ENCODE results near the gene MCCD1.
A peak's percentile ranks its signal among the peaks of the same experiment; 100 is the strongest.
"Not testable (repeated sequence)": the region's sequence is repeated elsewhere in the genome, so short reads cannot be mapped to it uniquely, and the experiment has no call there.

MCCD1 gene, protein sequence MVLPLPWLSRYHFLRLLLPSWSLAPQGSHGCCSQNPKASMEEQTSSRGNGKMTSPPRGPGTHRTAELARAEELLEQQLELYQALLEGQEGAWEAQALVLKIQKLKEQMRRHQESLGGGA

DNA sequence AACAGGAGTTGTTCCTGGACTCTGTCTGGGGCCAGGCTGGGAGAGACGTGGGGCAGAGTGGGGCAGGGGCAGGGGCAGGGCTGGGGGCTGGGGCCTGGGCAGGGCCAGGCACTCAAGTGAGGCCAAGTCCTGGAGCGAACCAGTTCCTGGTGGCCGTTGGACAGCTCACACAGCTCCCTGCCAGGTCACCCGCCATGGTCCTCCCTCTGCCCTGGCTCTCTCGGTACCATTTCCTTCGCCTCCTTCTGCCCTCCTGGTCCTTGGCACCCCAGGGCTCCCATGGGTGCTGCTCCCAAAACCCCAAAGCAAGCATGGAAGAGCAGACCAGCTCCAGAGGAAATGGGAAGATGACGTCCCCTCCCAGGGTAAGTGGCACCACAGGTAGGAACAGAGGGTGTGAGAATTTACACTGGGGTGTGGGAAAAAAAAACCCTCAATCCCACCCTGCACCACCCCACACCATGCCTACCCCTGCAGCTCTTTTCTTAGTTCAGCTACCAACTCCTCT, at the start of gene MCCD1:
Gene MCCD1, plus strand, starts transcription at position 142 of the 508 bp plus-strand sequence. Its CDS starts 53 bp downstream, at position 195.
- DNase-seq (ENCODE audit: low read depth, low spot score), result no peak

DNA sequence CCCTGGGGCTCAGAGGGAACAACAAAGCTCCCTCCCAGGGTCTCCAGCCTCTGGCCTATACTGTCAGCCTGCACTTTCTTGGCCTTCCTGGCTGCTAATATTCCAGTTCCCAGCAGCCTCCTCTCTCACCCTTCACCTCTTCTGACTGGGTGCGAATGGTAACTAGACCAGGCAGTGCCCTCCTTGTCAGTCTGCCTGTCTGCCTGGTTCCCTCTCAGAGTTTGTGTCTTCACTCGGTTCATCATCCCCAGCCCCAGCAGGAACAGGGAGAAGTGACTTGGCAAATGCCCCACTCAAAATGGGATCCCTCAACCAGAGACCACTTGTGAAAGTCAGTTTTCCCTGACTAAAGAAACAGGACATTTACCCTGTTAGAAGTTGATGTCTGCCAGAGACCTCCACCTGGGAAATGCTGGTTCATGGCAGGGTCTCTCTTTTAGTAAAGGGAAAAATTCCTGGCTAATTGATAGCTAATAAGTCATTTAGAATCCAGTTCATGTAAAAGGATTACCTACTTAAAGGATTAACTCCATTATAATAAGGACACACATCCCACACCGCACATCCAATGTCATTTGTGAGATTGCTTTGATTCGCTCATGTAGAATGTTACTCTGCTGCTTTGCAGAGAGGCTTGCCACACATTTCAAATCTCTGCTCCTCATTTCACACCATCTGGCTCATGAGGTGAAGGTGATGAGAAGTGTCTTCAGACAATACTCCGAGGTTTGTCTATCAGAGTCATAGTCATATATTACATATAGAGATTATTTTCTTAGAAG, 49.4 kb upstream of the MCCD1 start:
- DNase-seq (ENCODE audit: low read depth, low spot score), result no peak

DNA sequence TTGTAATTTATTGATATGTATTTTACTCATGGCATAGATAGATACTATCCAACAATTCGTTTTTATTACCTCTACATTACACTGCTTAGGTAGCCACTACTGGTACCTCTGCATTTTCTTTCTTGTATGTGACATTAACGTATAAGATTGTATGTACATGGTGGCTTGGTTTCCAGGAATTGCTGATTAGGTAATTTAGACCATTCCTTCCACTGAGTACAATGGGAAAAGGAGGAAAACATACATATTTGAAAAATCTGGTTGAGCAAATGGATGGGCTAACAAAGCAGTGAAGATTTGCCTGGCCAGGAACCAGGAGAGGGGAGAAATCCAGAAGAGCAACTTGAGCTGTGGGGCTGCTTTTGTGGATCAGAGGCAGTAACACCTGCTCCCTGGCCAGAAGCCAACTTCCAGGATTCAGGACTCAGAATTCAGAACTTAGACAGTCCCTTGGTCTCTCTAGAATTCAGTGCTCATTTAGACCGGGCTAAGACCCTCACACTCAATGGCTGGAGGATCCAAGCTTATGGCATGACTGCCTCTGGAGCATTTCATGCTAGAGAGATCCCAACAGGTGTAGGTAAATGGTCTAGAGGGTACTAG, 48.7 kb upstream of the MCCD1 start:
- no peak for DNase-seq (ENCODE audit: low read depth, low spot score)

DNA sequence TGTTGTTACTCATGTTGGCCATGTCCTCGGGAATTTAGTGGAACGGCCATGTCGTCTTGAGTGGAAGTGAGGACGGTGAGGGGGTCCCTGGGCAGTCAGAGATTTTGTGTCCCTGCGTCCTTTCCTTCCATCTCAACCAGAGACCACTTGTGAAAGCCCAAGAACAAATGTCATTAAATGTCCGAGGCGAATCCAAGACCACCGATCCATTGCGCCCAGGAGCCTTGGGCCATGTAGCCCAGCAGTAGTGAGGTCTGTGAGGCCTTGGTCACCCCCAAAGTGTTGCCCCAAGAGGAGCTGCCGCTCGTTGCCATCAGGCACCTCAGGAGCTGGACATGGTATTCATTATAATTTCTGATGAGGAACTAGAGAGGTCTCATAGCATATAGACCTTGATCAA, 48.2 kb upstream of the MCCD1 start:
- no peak for DNase-seq (ENCODE audit: low read depth, low spot score)

DNA sequence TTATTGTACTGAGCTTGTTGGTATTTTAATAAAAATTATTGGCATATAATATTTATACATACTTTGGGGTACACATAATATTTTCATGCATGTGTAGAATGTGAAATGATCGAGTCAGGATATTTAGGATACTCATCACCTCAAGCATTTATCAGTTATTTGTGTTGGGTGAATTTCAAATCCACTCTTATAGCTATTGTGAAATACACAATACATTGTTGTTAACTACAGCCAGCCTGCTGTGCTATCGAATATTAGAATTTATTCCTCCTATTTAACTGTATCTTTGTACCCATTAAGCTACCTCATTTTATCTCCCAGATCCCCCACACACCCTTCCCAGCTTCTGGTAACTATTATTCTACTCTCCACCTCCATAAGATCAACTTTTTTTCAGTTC, 45.4 kb upstream of the MCCD1 start:
- DNase-seq (ENCODE audit: low read depth, low spot score), result no peak

DNA sequence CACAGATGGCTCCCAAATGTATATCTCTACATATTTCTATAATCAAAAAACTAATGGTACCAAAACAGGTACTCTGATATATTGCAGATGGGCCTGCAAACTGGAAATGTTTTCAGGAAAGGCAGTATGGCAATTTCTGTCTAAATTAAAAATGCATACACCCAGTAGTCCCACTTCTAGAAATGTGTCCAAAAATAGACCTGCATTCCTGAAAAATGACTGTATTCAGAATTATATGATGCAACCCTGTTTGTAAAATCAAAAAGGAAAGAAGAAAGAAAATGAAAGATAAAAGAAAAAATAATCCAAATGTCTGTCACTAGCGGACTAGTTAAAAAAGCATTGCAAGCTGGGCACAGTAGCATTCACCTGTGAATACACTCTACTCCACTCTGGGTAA, 43.7 kb upstream of the MCCD1 start:
- no peak for DNase-seq (ENCODE audit: low read depth, low spot score)

DNA sequence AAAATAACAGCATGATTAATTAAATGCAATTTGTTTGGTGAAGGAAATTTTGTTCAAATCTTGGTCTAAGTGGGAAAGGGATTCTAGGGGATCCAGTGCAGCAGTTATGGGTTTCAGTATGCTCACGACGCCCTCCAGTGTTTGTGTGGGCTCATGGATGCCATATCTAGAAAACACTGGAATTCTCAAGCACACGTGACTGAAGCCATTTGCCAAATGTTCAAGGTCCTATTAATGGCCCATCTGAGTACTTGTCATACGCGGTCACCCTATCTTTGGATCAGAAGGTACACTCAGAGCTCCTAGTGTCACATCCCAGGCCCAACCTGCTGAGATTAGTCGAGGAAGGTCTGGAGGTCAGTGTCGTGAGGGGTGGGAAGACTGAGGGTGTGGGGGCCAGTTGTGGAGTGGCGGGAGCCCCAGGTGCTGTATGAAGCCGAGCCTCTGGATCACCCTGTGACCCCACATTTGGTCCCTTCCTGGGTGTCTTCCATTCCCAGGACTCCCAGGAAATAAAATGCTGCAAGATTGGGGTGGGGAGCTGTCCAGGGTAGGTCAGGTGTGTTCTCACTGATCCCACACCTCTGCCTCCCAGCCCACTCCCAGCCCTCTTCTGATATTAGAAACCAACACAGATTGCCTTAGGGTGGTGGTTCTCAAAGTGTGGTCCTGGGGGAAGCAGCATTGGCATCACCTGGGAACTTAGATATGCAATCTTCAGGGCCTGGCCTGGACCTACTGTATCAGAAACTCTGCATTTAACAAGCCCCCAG, 42.5 kb upstream of the MCCD1 start:
- DNase-seq (ENCODE audit: low read depth, low spot score), result not testable (repeated sequence)

DNA sequence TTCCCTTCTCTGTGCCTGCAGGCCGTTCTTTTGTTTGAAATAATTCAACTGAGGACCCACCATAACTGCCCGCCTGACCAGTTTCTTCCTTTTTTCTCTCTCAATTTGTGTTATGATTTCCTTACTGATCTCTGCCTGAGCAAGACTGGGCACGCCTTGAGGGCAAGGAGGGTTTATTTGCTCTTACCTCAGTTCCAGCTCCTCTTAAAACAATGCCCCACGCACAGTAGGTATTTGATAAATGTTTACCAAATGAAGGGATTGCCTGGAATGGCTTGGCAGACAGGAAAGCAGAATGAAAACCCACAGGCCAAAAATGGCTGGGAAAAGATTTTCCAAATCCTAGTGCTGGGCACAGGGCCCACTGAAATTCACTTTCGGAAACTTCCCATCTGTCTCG, 41.1 kb upstream of the MCCD1 start:
- DNase-seq (ENCODE audit: low read depth, low spot score), result not testable (repeated sequence)

DNA sequence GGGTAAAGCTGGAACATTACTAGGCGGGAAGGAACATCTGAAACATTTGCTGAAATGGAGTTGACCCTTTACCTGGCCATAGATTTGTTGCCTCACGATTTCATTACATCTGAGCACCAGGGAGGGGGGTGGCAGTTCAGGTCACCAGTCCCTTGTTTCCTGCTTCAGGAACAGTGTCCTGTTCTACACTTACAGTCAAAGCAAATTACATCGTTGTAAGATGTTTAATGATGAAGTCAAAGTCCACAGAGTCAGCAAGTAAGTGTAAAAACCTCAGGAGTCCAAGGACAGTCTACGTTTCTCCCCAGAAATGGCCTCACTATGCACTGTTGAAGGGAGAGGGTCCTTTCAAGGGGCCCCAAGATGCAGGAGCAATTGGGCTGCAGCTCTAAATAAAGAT, 39.7 kb upstream of the MCCD1 start:
- no peak for DNase-seq (ENCODE audit: low read depth, low spot score)

DNA sequence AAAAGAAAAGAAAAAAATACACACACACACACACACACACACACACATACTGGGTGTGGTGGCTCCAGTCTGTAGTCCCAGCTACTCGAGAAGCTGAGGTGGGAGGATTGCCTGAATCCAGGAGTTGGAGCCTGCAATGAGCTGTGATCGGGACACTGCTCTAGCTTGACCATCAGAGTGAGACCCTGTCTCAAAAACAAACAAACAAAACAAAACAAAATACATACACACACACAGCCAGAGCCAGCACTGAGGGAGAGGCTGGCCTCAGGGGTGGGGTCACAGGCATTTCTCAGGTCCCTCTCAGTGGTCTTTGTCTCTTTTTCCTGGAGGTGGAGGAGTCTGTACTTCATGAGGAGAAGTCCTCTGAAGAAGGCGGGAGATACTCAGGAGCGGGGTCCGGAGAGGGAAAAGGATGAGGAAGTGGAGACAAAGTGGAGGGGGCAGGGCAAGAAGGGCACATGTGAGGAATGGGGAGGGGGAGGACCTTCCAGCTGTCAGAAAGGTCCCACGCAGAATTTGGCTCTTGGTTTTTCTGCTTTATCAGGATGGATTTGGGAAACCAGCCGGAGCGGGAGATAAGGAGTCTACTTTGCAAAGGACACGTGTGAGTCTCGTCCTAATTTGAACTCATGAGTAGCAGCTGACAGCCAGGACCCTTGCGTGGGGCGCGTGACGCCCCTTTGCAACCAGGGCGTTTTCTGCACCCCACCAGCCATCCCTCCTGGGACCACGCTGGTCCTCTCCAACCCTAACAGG, 38.5 kb upstream of the MCCD1 start:
- DNase-seq (ENCODE audit: low read depth, low spot score), result no peak

DNA sequence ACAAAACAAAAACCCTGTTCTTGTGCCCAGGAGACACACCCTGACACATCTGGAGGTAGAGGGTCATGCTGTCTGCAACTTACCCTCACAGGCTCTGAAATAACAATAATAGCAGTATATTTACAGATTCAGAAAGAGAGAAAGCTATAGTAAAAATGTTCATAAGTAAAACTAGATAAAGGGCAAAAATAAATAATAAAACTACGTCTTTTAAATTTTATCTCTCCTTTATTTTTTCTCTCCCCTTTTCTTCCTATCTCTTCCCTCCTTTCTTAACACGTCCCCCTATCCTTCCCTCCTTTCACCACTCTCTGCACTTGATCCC, 35.2 kb upstream of the MCCD1 start:
- not testable (repeated sequence) for DNase-seq (ENCODE audit: low read depth, low spot score)

DNA sequence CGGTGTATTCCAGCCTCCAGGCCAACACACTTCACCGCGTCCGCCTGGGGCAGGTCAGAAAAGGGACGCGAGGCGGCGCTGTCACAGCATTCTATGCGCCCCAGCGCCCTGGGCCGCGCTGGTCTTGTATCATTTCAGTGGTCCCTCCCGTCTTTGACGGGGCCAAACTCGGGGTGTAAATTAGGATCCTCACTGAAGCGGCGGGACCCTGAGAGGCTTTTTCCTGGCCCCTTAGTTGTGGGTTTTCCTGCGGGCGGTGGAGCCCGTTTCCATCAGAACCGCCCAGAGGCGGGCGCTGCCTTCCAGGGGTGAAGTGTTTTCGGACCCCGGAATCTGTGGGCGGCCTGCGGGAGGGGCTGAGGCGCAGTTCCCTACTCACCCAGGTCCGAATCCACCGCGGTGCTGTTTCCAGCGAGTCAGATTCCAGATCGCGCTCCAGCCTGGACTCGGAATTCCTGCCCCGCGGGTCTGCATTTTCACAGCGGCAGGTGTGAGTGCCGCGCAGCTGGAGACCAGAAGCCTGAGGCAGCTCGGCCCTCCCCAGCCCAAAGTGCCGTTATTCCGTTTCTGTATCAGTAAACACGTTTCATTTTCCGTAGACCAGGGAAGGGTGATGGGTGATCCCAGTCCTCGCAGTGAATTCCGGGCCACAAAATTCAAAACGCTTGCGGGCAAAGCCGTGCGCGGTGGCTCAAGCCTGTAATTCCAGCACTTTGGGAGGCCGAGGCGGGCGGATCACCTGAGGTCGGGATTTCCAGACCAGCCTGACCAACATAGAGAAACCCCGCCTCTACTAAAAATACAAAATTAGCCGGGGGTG, 34.7 kb upstream of the MCCD1 start:
- DNase-seq (ENCODE audit: low read depth, low spot score), result no peak

DNA sequence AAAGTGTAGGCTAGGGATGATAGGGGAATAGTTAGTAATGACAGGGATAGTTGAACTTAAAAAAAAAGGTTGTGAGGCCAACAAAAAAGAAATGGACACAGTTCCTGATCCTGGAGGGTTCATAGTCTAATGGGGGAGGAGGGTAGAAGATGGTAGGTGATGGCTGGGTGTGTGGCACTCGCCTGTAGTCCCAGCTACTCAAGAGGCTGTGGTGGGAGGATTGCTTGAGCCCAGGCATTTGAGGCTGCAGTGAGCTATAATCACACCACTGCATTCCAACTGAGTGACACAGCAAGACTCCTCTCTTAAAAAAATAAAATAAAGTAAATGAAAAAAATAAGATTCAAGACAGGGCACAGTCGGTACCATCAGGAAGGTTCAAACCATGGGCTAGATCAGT, 33.2 kb upstream of the MCCD1 start:
- no peak for DNase-seq (ENCODE audit: low read depth, low spot score)

DNA sequence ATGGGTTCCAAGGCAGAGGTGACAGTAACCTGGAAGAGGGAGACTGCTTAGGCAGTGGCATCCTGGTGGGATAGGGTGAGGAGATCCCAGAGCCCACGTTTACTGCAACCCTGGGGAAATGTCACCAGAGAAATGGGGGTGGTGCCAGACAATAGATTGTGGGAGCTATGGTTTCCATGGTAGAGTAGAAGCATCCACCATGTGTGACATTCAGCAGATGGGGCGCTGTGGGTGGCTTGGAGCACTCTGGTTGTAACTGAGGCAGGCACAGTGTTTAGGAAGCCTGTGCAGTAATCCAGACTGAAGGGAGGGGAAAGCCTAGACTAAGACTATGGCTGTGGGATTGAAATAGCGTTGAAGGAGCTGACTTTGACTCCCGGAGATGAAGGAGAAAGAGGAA, 31.9 kb upstream of the MCCD1 start:
- not testable (repeated sequence) for DNase-seq (ENCODE audit: low read depth, low spot score)

DNA sequence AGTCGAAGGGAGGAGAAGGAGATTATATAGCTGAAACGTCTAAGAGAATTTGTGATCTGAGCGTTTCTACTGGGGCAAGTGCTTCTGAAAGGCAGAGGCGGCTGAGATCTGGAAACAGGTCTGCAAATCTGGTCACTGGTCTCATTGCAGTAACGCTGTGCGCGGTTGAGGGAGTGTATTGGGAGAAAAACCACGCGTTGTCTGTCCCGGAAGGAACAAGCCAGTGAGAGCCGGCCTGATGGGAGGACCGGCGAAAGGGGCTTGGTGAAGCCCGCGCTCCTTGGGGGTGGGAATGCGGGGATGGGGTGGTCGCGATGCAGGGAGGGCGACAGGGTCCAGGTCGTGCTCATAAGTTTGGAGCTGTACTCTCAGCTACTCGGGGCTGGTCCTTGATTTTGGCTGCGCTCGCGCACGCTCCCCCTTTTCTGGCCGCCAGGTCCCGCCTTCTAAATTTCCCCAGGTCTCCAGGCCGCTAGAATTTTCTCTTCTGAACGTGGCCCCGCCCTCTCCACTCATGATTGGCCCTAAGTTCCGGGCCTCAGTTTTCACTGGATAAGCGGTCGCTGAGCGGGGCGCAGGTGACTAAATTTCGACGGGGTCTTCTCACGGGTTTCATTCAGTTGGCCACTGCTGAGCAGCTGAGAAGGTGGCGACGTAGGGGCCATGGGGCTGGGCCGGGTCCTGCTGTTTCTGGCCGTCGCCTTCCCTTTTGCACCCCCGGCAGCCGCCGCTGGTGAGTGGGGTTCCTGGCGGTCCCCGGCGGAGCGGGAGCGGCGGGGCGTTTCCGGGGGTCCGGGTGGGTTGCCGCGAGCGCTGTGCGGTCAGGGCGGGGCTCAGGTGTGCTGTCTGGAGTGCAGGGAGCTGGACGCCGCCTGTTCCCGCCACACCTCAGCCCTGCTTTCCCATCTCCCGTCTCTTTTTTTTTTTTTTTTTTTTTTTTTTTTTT, 31.0 kb upstream of the MCCD1 start, which contains the start of gene MICB:
Gene MICB, plus strand, starts transcription at position 615 of the 946 bp plus-strand sequence. Its CDS starts 49 bp downstream, at position 664.
- DNase-seq (ENCODE audit: low read depth, low spot score), result peak; percentile 89

DNA sequence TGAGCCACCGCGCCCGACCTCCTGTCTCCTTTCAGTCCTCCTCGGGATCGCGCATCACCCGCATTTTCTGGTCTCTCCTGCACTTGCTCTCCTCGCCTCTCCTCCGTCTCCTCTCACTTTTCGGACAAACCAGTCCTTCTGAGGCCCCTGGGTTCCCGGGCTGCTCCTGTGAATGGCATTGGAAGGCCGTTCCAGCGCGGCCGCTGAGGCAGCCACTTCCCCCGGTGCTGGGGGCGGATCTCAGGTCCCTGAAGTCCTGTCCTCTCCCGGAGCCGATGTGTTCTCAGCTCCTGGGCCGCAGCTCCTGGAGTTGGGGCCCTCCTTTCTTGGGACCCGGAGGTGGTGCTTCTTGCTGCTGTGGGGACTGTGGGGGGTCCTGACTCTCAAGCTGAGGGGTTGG, 30.0 kb upstream of the MCCD1 start:
- DNase-seq (ENCODE audit: low read depth, low spot score), result no peak

DNA sequence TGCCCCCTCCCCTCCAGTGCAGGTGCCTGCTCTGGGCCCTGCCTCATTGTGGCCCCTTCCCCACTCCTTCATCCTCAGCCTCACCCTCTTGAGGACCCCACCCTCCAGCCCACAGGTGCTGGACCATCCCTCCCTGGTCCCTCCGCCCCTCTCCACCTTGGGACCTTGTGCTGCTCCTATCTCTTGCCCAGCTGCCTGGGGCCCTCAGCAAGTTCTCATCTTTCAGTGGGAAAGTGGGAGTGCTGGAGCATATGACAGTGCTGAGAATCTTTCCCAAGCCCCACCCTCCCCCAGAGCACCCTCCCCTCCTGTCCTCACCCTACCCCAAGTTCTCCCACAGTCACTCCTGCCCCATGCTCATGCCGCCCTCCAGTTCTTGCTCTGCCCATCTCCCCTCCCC, 29.1 kb upstream of the MCCD1 start:
- DNase-seq (ENCODE audit: low read depth, low spot score), result not testable (repeated sequence)

DNA sequence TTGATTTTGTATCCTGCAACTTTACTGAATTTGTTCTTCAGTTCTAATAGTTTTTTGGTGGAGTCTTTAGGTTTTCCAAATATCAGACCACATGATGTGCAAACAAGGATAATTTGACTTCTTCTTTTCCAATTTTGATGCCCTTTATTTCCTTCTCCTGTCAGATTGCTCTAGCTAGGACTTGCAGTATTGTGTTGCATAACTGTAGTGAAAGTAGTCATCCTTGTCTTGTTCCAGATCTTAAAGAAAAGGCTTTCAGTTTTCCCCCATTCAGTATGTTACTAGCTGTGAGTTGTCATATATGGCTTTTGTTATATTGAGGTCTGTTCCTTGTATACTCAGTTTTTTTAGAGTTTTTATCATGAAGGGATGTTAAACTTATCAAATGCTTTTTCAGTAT, 26.2 kb upstream of the MCCD1 start:
- no peak for DNase-seq (ENCODE audit: low read depth, low spot score)

DNA sequence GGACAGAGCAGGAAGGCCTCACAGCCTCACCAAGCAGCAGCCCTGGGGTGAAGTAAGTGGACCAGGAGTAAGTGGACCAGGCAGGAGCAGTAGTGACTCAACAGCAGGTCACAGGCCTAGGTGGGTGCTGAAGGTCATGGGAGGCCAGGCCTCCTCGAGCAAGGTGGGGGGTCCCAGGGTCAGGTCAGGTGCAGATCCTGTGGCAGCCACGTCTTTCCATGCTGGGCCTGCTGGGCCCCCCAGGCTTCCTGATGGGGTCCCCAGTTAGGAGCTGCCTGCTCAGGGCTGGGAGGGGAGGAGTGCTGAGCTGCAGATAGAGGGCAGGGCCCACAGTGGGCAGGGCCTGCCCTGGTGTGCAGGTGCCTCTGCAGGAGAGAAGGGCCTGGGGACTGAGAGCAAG, 19.7 kb upstream of the MCCD1 start:
- not testable (repeated sequence) for DNase-seq (ENCODE audit: low read depth, low spot score)

All from iPS DF 19.7 (cell line).